NOMO-1 treated with DMSO at 0.1 percent for 48 hours (cell line): ENCODE data around the gene FAM76A.
"Not testable (repeated sequence)": the region's sequence is repeated elsewhere in the genome, so short reads cannot be mapped to it uniquely, and the experiment has no call there.

ENCODE experiments used
- DNase-seq: peaks from one replicate; lab custom pipeline; 2025; ENCODE audit not compliant: unreplicated experiment; lab: John Stamatoyannopoulos, UW

The FAM76A gene

GRCh38 chr1:27725374-27726172 lies at the start of gene FAM76A:
Gene FAM76A, plus strand, starts transcription at chr1:27725961. Its CDS starts 120 bp downstream, at chr1:27726081.
- DNase-seq = peak; percentile 99

- no peak for DNase-seq
Observed at GRCh38 chr1:27676410-27676809, 49.4 kb upstream of the FAM76A start.

- DNase-seq = no peak
Observed at GRCh38 chr1:27678747-27679146, 47.0 kb upstream of the FAM76A start.

- DNase-seq = not testable (repeated sequence)
Observed at GRCh38 chr1:27680225-27680791, 45.5 kb upstream of the FAM76A start.

GRCh38 chr1:27681580-27681979 lies 44.2 kb upstream of the FAM76A start:
- not testable (repeated sequence) for DNase-seq

GRCh38 chr1:27682351-27682944 lies 43.3 kb upstream of the FAM76A start:
- DNase-seq = no peak

DNA sequence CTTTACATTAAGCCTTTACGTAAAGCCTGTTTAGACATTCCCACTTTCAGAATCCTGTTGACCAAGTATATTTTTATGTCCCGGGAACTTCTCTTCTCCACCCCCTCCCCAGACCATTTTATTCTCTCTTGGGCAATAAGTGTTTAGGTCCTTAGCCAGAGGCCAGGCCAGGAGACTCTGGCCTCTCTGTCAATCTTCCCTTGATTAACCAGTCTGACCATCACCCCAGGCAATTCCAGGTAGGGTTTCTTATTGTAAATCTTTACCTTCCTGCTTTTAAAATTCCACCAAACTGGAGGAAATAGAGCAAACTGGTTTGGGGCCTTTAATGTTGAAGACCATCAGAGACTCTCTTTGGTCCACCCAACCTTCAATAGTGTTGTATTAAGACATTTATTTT lies 41.6 kb upstream of the FAM76A start:
- DNase-seq = no peak

DNA sequence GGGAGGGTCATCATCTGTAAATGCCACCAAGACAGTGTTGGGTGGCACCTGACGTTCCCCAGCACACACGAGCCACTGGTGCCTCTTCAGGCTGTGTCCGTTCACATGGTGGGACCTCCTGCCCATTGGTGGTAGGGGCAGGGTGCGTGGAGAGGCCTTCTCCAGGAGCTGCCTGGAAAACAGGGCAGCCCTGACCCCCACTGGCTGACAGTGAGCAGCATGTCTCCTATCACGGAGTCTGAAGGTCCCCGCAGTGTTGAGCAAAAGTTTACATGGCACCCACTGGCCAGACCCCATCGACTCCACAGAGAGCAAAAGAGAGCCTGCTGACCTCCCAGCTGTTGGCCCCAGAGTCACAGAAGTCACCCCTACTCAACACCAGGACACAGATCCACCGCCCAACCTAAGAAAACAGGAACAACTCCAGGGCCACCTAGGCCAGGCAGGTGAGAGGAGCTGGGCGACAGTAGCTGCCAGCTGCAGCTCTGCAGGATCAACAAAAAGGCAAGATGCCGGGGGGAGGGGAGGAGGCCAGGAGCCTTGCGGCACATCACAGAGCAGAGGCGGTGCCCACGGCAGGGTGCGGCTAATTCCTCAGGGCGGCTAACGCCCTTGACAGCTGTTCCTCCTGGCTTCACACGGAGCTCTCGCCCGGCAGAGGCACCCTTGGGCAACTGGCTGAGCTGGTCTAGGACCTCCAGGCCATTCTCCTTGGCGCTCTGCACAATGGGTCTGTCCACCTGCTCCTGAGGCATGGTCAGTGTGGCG lies 39.4 kb upstream of the FAM76A start:
- DNase-seq = no peak

- no peak for DNase-seq
Observed at GRCh38 chr1:27687906-27688305, 37.9 kb upstream of the FAM76A start.

GRCh38 chr1:27689423-27690173 lies 36.2 kb upstream of the FAM76A start:
- no peak for DNase-seq

DNA sequence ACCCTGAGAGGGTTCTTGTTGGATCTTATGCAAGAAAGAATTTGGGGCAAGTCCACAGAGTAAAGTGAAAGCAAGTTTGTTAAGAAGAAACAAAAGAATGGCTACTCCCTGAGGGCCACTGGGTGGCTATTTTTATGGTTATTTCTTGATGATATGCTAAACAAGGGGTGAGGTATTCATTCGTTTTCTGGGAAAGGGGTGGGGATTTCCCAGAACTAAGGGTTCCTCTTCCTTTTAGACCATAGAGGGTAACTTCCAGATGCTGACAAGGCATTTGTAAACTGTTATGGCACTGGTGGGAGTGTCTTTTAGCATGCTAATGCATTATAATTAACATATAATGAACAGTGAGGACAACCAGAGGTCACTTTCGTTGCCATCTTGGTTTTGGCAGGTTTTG lies 35.6 kb upstream of the FAM76A start:
- DNase-seq = no peak

- DNase-seq = not testable (repeated sequence)
Observed at GRCh38 chr1:27696835-27697234, 28.9 kb upstream of the FAM76A start.

DNA sequence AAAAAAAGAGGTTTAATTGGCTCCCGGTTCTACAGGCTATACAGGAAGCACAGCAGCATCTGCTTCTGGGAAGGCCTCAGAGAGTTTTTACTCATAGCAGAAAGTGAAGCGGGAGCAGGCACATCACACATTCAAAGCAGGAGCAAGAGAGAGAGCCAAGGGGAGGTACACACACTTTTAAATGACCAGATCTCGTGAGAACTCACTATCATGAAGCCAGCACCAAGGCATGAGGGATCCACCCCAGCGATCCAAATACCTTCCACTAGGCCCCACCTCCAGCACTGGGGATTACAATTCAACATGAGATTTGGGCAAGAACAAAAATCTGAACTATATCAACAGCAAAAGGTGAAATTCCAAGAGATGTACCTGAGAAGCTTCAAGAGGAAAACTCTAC lies 20.8 kb upstream of the FAM76A start:
- DNase-seq = no peak

DNA sequence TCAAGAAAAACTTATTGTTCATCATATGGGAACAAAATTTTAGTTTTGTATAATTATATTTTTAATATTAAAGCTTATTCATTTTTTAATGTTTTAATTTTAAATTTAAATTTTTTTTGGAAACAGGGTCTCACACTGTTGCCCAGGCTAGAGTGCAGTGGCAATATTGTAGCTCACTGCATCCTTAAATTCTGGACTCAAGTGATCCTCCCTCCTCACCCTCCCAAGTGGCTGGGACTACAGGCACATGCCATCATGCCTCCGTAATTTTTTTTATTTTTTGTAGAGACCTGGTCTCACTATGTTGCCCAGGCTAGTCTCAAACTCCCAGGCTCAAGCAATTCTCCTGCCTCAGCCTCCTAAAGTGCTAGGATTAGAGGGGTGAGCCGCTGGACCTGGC lies 20.2 kb upstream of the FAM76A start:
- DNase-seq = no peak

GRCh38 chr1:27710574-27710973 lies 15.2 kb upstream of the FAM76A start:
- DNase-seq = no peak

DNA sequence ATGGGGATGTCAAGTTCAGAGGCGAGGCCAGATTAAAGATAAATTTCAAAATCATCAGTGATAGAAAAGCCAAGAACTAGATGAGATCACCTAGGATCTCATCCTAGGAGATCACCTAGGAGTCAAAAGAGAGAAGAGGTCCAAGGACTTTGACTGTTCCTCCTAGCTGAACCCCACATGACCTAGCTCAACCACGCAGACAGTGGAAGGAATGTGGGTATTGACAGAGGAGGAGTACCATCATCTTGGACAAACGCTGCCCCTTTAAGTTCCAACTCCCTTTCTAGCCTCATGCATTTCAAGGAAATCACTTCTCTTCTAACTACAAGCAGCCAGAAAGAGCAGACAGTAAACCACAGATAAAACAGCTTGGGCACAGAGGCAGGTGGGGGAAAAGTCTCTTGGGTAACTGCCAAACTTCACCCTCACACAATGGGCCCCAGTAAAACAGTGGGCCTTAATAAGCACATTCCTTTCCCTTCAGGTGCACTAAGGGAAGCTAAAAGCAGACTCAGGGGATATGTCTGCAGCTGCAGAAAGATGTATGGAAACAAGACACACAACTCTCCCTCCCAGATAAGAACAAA lies 12.5 kb upstream of the FAM76A start:
- no peak for DNase-seq

- DNase-seq = no peak
Observed at GRCh38 chr1:27713869-27714513, 11.8 kb upstream of the FAM76A start.

GRCh38 chr1:27716262-27716895 lies 9.4 kb upstream of the FAM76A start:
- DNase-seq = no peak
